Activated CD8-positive, alpha-beta memory T cell treated with anti-CD3 and anti-CD28 coated beads, Interleukin-2, amount 50 U/mL, for 4 hours (primary cell): ENCODE data around the gene ZNF133.
A peak's percentile ranks its signal among the peaks of the same experiment; 100 is the strongest.
"Not testable (repeated sequence)": the region's sequence is repeated elsewhere in the genome, so short reads cannot be mapped to it uniquely, and the experiment has no call there.

ENCODE experiments used
- DNase-seq: peaks from one replicate; pipeline ENCODE4 v3.0.0-alpha.2; 2020

The ZNF133 gene

DNA sequence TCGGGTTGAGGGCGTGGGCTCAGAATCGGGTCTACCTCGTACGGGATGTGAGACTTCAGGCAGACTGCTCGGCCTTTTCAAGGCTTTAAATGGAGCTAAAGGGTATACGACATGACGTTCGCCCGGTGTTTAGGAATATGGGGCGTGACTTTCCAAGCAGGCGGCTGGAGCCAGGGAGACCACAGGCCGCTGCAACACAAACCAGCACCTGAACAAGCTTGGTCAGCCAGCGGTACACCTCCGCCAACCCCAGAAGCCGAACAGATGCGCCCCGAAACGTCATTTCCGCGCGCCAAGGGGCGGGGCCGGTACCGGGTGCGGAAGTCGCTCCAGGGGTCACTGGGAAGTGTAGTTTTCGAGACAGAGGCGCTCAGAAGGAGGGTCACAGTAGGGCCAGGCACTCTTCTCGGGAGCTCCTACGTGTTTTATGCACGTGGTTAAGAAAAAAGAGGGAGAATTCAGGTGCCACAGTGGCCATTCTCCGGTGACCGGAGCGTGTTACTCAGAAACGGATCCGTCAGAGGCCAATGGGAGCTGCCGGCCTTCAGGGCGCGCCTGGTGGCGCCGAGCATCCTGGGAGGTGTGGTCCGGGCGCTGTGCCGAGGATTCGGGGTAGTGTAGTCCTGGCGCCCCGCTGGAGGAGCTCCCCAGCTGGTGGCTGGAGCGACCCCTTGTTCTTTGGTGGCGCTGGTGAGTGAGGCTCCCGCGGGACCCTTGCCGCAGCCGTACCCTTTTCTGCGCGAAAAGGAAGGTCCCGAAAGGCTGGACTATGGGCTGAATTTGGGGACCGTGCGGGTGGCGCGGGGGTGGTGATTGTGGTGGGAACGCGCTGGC is at the start of gene ZNF133:
Gene ZNF133, plus strand, starts transcription at position 613 of the 834 bp plus-strand sequence. CDS start 17,160 bp downstream, outside the sequence.
- DNase-seq, result peak; percentile 99

GRCh38 chr20:18240997-18241396 is 47.3 kb upstream of the ZNF133 start:
- no peak for DNase-seq

GRCh38 chr20:18243802-18244201 is 44.5 kb upstream of the ZNF133 start:
- DNase-seq, result no peak

DNA sequence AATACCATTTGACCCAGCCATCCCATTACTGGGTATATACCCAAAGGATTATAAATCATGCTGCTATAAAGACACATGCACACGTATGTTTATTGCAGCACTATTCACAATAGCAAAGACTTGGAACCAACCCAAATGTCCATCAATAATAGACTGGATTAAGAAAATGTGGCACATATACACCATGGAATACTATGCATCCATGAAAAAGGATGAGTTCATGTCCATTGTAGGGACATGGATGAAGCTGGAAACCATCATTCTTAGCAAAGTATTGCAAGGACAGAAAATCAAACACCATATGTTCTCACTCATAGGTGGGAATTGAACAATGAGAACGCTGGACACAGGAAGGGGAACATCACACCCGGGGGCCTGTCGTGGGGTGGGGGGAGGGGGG is 39.8 kb upstream of the ZNF133 start:
- not testable (repeated sequence) for DNase-seq

GRCh38 chr20:18250217-18250616 is 38.1 kb upstream of the ZNF133 start:
- DNase-seq, result no peak

DNA sequence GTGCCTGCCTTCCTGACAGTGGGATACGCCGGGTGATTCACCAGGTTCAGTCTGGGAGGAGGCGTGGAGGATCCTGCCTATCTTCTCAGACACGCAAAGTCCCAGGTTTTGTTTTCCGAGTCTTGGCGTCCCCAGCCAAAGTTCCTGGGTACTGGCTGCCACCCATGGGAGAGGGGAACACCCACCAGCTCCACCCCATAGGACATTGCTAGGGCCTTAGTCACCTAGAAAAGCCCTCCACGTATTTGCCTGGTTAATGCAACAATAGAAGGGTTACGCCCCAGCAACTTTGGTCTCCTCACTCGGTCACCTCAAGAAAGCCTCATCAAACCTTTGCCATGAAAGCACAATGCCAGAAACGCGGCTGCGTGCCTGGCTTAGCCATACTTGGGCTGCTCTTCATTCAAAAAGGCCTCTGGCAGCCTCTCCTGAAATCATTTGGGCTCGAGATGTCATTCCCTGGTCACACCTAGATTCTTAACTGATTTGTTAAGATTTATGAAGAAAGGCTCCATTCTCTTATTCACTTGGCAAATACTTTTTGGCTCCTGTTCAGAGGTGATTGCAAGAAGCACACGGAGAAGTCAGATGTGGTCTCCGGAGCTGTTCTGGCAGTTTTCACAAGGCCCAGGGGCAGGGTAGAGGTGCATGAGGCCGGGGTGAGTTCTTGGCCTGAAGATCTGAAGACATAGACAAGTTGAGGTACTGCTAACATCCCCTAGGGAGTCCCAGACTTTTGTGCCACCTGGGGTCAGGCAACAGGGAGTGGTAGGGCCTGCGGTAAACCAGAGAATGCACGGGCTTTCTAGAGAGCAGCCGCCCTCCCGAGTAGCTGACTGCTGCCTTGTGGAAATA is 35.5 kb upstream of the ZNF133 start:
- no peak for DNase-seq

- DNase-seq, result no peak
Measured at GRCh38 chr20:18254615-18255014, 33.7 kb upstream of the ZNF133 start.

GRCh38 chr20:18255526-18255925 is 32.8 kb upstream of the ZNF133 start:
- DNase-seq, result no peak

GRCh38 chr20:18256440-18257090 is 31.8 kb upstream of the ZNF133 start:
- DNase-seq, result no peak

DNA sequence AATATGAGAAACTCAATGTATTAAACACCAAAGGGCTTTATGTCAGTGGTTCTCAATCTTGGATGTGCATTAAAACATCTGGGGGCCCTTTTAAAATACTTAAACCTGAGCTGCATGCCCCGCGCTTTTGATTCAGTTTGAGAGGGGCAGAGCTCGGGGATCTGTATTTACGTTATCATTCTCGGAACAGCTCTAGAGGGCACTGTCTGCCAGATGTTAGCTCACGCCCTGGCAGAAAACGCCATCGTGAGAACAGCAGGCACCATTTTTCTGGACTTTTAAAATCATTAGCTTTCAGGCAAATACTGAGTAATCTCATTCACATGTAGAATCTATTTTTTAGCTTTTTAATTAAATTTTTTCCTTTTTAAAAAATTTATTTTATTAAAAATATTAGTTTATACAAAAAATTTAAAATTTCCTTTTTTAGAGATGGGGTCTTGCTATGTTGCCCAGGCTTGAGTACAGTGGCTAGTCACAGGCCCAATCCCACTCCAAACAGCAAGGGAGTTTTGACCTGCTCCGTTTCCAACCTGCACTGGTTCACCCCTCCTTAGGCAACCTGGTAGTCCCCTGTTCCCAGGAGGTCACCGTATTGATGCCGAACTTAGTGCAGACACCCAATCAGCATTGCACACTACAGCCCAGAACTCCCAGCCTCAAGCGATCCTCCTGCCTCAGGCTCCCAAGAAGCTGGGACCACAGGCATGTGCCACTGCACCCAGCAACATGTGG is 30.0 kb upstream of the ZNF133 start:
- DNase-seq, result no peak

GRCh38 chr20:18259730-18260129 is 28.6 kb upstream of the ZNF133 start:
- DNase-seq, result no peak

GRCh38 chr20:18263723-18264122 is 24.6 kb upstream of the ZNF133 start:
- DNase-seq, result no peak

DNA sequence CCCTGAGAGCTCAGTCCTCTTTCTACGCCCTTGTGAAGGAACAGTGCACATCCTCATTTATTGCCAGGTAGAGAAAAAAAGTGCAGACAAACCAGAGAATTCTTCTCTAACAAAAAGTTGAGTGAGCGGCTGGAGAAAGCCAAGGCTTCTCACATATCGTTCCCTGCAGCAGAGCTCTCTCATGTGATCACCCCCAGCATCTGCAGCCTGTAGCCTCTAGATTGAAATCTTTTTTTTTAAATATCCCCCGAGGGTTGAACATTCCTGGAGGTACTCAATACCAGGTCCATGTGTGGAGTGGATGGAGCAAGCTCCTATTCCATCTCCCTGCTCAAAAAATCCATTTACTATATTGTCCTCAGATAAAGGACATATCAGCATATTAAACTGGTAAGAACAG is 22.9 kb upstream of the ZNF133 start:
- no peak for DNase-seq

GRCh38 chr20:18266282-18266681 is 22.0 kb upstream of the ZNF133 start:
- no peak for DNase-seq

DNA sequence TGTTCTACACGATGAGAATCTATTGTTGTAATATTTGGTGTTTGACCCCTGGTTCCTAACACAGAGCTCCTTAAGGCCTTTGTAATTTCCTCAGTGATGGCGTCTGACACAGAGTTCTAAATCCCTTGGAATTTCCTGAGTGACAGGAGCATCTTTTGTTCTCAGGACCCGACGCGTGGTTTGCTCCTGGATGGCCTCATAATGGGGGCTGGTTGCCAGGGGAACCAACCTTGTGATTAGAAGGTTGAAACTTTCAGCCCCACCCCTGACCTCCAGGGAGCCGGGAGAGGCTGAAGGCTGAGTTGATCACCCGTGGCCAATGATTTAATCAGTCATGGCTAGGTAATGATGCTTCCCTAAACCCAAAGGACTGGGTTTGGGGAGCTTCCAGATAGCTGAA is 20.5 kb upstream of the ZNF133 start:
- DNase-seq, result no peak

DNA sequence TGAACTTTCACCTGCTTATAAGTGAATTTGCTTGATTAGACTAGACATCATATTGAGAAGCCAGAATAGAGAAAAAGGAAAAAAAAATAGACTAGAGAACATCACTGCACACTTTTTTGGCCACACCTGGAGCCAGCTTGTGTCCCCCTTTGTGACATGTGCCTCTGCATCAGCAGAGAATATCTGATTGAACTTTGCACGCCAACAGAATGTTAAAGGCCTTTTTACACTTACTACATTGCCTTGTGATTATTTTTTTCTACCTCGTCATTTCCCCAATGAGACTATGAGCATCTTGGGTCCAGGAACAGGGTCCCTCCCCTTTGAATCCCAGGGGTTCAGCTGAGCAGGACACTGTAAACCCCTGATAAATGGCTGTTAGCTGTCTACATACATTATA is 17.2 kb upstream of the ZNF133 start:
- no peak for DNase-seq

DNA sequence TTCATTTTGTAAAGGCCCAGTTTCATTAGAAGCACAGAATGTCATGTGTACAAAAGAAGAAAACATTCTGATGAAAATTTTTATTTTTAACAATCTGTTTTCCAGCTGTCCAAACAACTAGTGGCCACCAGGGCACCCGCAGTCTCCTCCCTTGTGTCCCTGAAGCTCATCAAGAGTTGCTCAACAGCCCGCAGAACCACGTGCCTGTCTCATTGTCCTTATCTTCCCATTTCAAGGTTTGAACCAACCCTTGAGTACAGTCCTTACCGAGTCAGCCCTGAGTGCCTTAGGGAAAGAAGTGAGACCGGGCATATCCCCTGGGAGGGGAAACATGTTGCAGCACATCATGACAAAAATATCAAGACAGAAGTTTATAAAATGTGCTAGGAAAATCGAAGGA is 15.9 kb upstream of the ZNF133 start:
- DNase-seq, result no peak

- DNase-seq, result no peak
Measured at GRCh38 chr20:18273738-18274137, 14.6 kb upstream of the ZNF133 start.

DNA sequence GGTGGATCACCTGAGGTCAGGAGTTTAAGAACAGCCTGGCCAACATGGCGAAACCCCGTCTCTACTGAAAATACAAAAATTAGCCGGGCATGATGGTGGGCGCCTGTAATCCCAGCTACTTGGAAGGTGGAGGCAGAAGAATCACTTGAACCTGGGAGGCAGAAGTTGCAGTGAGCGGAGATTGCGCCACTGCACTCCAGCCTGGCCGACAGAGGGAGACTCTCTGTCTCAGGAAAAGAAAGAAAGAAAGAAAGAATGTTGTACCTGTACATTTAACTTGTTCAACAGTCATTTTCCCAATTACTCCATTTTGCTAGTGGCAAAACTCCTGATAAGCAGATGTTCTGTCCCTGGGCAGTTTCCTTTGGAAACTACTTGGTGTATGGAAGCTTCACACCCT is 12.4 kb upstream of the ZNF133 start:
- not testable (repeated sequence) for DNase-seq

DNA sequence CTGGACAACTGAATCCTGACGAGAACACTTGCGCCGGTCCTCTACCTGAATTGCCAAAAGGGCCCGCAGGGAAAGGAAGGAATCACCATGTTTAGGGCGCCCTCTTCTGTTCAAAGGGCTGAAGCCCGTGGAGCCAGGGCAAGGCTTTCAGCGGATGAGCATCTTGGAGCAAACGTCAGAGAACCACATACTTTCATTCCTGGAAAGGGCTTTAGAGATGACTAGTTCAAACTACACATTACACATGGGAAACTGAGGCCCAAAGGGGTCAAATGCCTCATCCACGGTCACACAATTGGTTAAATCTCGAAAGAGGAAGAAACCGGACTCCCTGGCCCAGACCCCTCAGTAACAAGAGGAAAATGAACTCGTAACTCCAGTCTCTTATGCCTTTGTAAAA is 11.5 kb upstream of the ZNF133 start:
- peak; percentile 40 for DNase-seq

GRCh38 chr20:18279242-18279641 is 9.1 kb upstream of the ZNF133 start:
- no peak for DNase-seq

DNA sequence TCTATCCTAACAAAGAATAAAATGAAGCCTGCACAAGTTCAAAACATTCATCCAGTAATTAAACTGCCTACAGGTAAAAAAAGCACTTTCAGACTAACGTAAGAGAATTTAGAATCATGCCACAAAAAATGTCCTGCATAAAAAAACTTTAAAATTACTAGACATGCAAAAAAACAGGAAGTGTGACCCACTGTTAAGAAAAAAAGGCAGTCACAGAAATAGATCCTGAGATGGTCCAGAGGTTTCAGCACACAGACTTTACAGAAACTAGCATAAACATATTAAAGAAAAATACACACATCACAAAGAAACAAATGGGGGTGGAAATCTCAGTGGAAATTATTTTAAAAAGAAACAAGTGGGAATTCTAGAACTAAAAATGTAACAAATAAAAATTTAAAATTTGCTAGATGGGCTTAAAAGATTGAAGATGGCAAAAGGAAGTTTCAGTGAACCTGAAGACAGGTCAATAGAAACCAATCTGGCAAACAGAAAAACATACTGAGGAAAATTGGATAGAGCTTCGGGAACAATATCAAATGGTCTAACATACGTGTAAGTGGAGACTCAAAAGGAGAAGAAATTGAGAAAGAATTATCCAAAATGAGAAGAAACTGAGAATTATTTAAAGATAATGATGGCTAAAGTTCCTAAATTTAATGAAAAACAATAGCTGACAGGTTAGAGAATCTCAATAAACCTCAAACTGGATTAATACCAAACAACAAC is 3.4 kb upstream of the ZNF133 start:
- DNase-seq, result no peak
